Germinal center (tissue), 1 donor: ENCODE results near the gene LZTS3.
"Not testable (repeated sequence)": the region's sequence is repeated elsewhere in the genome, so short reads cannot be mapped to it uniquely, and the experiment has no call there.

Experiments used
- DNase-seq: peaks from one replicate; pipeline ENCODE4 v3.0.0; 2012; ENCODE audit warnings: mixed read lengths, low spot score

Gene LZTS3

DNA sequence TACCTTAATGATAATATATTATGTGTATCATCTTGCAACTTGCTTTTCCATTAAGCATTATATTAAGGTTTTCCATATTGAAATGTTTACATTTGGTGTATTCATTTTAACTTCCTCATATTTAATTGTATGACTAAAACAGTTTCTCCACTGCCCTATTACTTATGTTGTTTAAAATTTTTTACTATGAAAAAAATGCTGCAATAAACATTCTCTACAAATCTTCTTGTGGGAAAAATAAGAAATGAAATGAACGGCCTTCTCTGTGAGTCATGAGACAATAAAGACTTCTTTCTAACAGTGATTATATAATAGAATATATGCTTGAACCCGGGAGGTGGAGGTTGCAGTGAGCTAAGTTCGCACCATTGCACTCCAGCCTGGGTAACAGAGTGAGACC is 39.2 kb downstream of the LZTS3 start:
- DNase-seq = no peak

- DNase-seq = no peak
Measured at GRCh38 chr20:3133155-3133554, 40.2 kb downstream of the LZTS3 start.

- DNase-seq = no peak
Measured at GRCh38 chr20:3130051-3130600, 43.2 kb downstream of the LZTS3 start.

DNA sequence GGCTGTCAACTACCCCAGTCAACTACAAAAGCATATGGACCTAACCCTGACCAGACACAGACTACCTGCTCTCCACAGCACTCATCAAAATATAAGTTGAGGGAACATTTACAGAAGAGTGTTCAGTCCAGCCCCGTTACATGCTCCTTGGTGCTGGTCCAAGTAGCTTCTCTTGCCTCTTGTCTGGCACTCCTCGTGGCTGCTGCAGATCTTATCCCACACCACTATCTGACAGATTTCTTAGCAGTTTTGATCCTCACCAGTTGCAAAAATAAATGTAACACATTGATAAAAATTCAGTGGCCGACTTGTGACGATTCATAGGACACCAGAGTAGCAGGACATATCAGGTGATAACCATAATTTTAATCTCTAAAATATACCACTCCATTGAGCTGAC is 44.3 kb downstream of the LZTS3 start:
- no peak for DNase-seq

- no peak for DNase-seq
Measured at GRCh38 chr20:3128275-3128984, 44.9 kb downstream of the LZTS3 start.

DNA sequence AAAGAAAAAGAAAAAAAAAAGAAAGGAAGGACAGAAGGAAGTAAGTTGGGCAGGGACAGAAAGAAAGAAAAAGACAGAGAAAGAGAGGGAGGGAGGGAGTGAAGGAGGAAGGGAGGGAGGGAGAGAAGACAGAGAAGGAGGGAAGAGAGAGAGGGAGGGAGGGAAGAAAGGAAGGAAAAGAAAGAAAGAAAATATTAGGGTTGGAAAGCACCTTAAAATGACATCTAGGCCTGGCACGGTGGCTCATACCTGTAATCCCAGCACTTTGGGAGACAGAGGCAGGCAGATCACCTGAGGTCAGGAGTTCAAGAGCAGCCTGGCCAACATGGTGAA is 46.9 kb downstream of the LZTS3 start:
- no peak for DNase-seq

DNA sequence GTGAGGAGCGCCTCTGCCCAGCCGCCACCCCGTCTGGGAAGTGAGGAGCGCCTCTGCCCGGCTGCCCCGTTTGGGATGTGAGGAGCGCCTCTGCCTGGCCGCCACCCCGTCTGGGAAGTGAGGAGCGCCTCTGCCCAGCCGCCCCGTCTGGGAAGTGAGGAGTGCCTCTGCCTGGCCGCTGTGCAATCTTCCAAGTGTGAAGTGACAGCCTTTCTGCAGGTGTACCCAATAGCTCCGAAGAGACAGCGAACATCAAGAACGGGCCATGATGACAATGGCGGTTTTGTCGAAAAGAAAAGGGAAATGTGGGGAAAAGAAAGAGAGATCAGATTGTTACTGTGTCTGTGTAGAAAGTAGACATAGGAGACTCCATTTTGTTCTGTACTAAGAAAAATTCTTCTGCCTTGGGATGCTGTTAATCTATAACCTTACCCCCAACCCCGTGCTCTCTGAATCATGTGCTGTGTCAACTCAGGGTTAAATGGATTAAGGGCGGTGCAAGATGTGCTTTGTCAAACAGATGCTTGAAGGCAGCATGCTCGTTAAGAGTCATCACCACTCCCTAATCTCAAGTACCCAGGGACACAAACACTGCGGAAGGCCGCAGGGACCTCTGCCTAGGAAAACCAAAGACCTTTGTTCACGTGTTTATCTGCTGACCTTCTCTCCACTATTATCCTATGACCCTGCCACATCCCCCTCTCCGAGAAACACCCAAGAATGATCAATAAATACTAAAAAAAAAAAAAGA is 47.4 kb downstream of the LZTS3 start:
- DNase-seq = not testable (repeated sequence)

DNA sequence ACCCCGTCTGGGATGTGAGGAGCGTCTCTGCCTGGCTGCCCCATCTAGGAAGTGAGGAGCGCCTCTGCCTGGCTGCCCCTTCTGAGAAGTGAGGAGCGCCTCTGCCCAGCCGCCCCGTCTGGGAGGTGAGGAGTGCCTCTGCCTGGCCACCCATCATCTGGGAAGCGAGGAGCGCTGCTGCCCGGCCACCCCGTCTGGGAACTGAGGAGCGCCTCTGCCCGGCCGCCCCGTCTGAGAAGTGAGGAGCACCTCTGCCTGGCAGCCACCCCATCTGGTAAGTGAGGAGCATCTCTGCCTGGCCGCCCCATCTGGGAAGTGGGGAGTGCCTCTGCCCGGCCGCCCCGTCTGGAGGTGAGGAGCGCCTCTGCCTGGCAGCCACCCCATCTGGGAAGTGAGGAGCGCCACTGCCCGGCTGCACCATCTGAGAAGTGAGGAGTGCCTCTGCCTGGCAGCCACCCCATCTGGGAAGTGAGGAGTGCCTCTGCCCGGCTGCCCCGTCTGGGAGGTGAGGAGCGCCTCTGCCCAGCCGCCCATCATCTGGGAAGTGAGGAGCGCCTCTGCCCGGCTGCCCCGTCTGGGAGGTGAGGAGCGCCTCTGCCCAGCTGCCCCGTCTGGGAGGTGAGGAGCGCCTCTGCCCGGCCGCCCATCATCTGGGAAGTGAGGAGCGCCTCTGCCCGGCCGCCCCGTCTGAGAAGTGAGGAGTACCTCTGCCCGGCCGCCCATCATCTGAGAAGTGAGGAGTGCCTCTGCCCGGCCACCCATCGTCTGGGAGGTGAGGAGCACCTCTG is 48.4 kb downstream of the LZTS3 start:
- DNase-seq = not testable (repeated sequence)

DNA sequence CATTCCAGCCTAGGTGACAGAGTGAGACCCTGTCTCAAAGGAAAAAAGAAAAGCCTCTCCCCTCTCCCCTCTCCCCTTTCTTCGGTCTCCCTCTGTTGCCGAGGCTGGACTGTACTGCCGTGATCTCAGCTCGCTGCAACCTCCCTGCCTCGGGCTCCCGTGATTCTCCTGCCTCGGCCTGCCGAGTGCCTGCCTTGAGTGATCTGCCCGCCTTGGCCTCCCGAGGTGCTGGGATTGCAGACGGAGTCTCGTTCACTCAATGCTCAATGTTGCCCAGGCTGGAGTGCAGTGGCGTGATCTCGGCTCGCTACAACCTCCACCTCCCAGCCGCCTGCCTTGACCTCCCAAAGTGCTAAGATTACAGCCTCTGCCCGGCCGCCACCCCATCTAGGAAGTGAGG is 49.2 kb downstream of the LZTS3 start:
- not testable (repeated sequence) for DNase-seq

DNA sequence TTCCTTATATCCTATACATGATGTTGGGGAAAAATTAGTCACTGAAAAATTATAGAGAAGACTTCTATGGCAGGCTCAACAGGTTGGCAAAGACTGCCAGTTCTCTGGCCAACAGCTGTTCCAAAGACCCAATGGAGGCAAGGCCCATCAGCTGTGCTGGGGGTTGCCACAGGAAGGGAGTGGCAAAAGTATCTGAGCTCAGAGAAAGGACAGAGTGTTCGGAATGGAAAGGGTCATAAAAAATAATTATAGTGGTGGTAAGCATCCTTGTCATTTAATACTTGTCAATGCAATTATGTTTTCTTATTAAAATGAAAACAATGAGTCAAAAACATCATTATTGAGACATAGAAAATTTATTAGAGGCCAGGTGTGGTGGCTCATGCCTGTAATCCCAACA is 49.8 kb downstream of the LZTS3 start:
- DNase-seq = no peak

DNA sequence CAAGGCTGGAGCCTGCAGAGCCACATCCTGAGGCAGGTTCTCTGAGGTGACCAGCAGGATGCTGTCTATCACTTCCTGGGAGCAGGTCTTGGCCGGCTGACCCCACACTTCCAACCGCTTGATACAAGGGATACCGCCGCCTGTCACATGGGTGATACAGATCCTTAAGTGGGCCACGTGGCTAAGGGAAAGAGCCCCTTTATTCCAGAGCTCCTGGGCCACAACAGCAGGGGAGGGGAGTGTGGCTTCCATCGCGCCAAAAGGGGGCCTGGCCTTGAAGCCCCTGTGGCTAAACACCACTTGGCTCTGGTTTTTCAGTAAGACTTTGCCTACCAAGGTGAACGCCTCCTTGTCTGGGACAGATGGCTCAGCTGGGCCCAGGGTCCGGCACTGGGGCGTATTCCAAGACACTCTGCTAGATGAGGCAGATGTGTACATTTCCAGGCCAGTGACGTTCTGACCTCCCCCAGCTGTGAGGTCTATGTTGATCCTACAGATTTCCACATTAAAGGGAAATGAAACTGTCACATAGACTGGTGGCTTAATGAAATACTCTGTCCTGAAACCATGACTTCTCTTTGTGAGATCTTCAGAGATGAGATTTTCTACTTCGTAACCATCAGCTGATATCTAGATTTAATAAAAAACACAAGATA is 51.3 kb downstream of the LZTS3 start:
- no peak for DNase-seq

- DNase-seq = no peak
Measured at GRCh38 chr20:3121271-3121911, 52.0 kb downstream of the LZTS3 start.

DNA sequence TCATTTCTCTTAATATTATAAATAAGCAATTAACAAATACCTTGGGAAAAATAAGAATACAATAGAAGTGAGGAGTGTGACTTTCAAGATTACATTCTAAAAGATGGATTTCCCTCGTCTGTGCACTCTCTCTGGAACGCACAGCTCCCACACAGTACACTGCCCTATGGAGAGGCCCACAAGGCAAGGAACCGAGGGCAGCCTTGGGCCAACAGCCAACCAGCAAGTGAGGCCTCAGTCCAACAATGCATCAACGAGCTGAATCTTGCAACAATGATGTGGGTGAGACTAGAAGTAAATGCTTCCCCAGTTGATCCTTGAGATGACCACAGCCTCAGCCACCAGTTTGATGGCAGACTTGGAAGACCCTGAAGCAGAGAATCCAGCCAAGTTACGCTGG is 54.3 kb downstream of the LZTS3 start:
- DNase-seq = no peak

DNA sequence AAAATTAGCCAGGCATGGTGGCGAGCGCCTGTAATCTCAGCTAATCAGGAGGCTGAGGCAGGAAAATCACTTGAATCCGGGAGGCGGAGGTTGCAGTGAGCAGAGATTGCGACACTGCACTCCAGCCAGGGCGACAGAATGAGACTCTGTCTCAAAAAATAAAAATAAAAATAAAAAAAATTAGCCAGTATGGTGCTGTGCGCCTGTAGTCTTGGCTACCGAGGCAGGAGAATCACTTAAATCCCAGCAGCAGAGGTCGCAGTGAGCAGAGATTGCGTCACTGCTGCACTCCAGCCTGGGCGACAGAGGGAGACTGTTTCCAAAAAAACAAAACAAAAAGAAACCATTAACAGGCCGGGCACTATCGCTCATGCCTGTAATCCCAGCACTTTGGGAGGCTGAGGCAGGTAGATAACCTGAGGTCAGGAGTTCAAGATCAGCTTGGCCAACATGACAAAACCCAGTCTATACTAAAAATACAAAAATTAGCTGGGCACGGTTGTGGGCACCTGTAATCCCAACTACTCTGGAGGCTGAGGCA is 55.4 kb downstream of the LZTS3 start:
- not testable (repeated sequence) for DNase-seq

- no peak for DNase-seq
Measured at GRCh38 chr20:3116341-3116740, 57.0 kb downstream of the LZTS3 start.

DNA sequence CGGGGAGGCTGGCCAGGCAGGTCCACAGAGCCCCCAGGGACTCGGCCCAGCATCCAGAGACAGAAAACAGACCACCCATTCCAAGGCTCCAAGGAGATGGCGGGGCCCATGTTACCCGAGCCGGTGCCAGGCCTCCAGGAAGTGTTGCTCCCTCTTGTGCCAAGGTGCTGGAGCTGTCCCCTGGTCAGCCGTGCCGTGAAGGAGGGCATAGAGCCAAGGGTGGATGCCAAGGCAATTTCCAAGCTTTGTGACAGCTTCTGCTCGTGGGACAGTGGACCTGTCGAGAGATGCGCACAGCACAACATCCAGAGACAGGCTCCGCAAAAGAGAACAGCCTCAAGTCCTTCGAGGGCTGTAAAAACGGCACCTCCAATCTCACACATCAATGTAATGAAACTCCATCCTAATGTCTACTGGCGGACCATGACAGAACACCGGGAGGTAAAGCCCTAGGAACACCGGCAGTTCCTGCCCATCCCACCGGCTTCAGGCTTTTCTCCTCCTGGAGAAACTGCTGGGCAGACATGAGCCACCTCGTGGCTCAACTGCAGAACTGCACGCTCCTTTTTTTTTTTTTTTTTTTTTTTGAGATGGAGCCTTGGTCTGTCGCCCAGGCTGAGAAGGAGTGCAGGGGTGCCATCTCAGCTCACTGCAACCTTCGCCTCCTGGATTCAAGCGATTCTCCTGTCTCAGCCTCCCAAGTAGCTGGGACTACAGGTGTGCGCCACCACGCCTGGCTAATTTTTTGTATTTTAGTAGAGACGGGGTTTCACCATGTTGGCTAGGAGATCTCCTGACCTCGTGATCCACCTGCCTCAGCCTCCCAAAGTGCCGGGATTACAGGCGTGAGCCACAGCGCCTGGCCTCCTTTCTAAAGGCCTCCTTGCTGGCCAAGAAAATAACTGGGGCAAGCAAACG is 57.9 kb downstream of the LZTS3 start:
- peak; percentile 79 for DNase-seq
